HepG2 (cell line): ENCODE results near the gene TBC1D22A. TPM values are rescaled to one million over a fixed set of nuclear protein-coding genes. Genes with fewer than 3 reads are reported as not detected.

Experiments
- ATAC-seq: fragments of 200-7000 bp; cut with Tn5 transposase; 3 replicates; pipeline ENCODE4 v1.9.1; 2020; ENCODE audit warnings: mild to moderate bottlenecking, moderate library complexity
- BruUV-seq: library from RNA; stranded (reverse); fragments of 400-500 nt; replicated peaks from 2 replicates; lab custom pipeline; 2021; lab: Mats Ljungman, UMichigan
- CTCF ChIA-PET: fragments of 300-600 bp; formaldehyde crosslinking; extraction: SDS; loops from one replicate; lab custom pipeline; 2021; ENCODE audit warnings: low total read pairs, inconsistent platforms, low intra/inter-chr PET ratio; lab: Yijun Ruan, JAX
- POLR2A ChIA-PET: fragments of 350-600 bp; sonication (Branson Sonifier 250); formaldehyde crosslinking; loops from one replicate; lab custom pipeline; 2020; ENCODE audit warnings: antibody characterized with exemption, inconsistent platforms; lab: Yijun Ruan, JAX
- DNase-seq: peaks from one replicate; pipeline ENCODE4 v3.0.0-alpha.2; 2015; ENCODE audit warnings: low spot score
- FAIRE-seq: peaks from 3 replicates; lab custom pipeline; 2011; peaks lifted over from hg19 to GRCh38; lab: Jason Lieb, UNC
- H2AFZ ChIP-seq: one replicate; pipeline ENCODE4 v1.6.1; 2011; ENCODE audit warnings: low read length, inconsistent platforms
- H3K27ac ChIP-seq: fragments of 300-600 bp; 3 replicates; pipeline ENCODE4 v1.8.0; 2011; ENCODE audit warnings: mixed run types, mild to moderate bottlenecking, mixed read lengths, low read length, inconsistent platforms; ENCODE audit not compliant: insufficient read depth; ENCODE audit errors: extremely low read length
- H3K27me3 ChIP-seq, 2 experiments: fragments of 200-600 bp in 1 of 2; 2 replicates in 1 of 2; 3 replicates in 1 of 2; pipeline versions ENCODE4 v1.6.0 to v1.8.0; 2011; ENCODE audit warnings: low read length in 2 of 2, mild to moderate bottlenecking in 2 of 2, moderate library complexity in 2 of 2, inconsistent platforms in 1 of 2; ENCODE audit not compliant: insufficient read depth in 2 of 2, control insufficient read depth in 1 of 2
- H3K36me3 ChIP-seq, 2 experiments: fragments of 200-600 bp in 1 of 2; replicated peaks in 1 of 2; 2 replicates in 1 of 2; 3 replicates in 1 of 2; pipeline versions ENCODE4 v1.5.1 to v1.8.0; 2011; ENCODE audit warnings: low read length in 2 of 2, inconsistent platforms in 1 of 2; ENCODE audit not compliant: insufficient read depth in 2 of 2, control insufficient read depth in 1 of 2
- H3K4me1 ChIP-seq: 2 replicates; pipeline ENCODE4 v1.5.1; 2012; ENCODE audit warnings: low read length, inconsistent platforms; ENCODE audit not compliant: insufficient read depth
- H3K4me2 ChIP-seq: 2 replicates; pipeline ENCODE4 v1.6.0; 2011; ENCODE audit warnings: low read depth, low read length, inconsistent platforms
- H3K4me3 ChIP-seq, 3 experiments: fragments of 200-600 bp in 1 of 3; sonication (generic), shearing (Covaris generic) in 1 of 3; replicated peaks in 1 of 3; 2 replicates each; pipeline ENCODE4 v1.5.1; 2011 to 2016; ENCODE audit warnings: low read length in 3 of 3, inconsistent platforms in 2 of 3, low read depth in 2 of 3, mild to moderate bottlenecking in 2 of 3, control low read depth in 1 of 3, mixed read lengths in 1 of 3; ENCODE audit not compliant: insufficient read depth in 1 of 3
- H3K79me2 ChIP-seq: one replicate; pipeline ENCODE4 v1.6.1; 2011; ENCODE audit warnings: low read length, inconsistent platforms; ENCODE audit not compliant: insufficient read depth
- H3K9ac ChIP-seq: 2 replicates; pipeline ENCODE4 v1.6.0; 2011; ENCODE audit warnings: mild to moderate bottlenecking, low read depth, low read length, inconsistent platforms; ENCODE audit not compliant: insufficient read depth
- H3K9me3 ChIP-seq: 2 replicates; pipeline ENCODE4 v1.5.1; 2012; ENCODE audit warnings: mild to moderate bottlenecking, low read length
- H4K20me1 ChIP-seq: 2 replicates; pipeline ENCODE4 v1.6.0; 2011; ENCODE audit warnings: inconsistent platforms, mild to moderate bottlenecking, low read length, moderate library complexity; ENCODE audit not compliant: insufficient read depth
- BRD4 ChIP-seq: sonication (generic); formaldehyde crosslinking; IDR thresholded peaks from 2 replicates; pipeline ENCODE4 v1.4.0; 2020; ENCODE audit warnings: missing genetic modification reagents
- DRAP1 ChIP-seq: IDR thresholded peaks from 2 replicates; pipeline ENCODE4 v1.6.1; 2016; ENCODE audit warnings: missing genetic modification reagents, missing compliant biosample characterization
- KDM1A ChIP-seq: IDR thresholded peaks from 2 replicates; pipeline ENCODE4 v1.6.1; 2016; ENCODE audit warnings: missing compliant biosample characterization
- KLF6 ChIP-seq: IDR thresholded peaks from 2 replicates; pipeline ENCODE4 v1.8.0; 2016; ENCODE audit warnings: missing biosample characterization, missing genetic modification reagents
- LCORL ChIP-seq, 2 experiments: fragments of 450-650 bp in 1 of 2; sonication (generic) in 1 of 2; formaldehyde crosslinking in 1 of 2; IDR thresholded peaks; 2 replicates each; pipeline versions ENCODE4 v1.5.0 to v1.6.1; 2017 to 2020; ENCODE audit warnings: antibody characterized with exemption in 1 of 2, missing genetic modification reagents in 1 of 2
- MEIS1 ChIP-seq: sonication (generic); formaldehyde crosslinking; IDR thresholded peaks from 2 replicates; pipeline ENCODE4 v1.9.0; 2021; ENCODE audit warnings: mild to moderate bottlenecking, missing genetic modification reagents, moderate library complexity, borderline replicate concordance
- NFRKB ChIP-seq: fragments of 450-650 bp; IDR thresholded peaks from 2 replicates; pipeline ENCODE4 v1.6.1; 2017
- PCBP1 ChIP-seq: fragments of 200-400 bp; formaldehyde crosslinking; IDR thresholded peaks from 2 replicates; pipeline ENCODE4 v1.6.1; 2017; ENCODE audit warnings: mild to moderate bottlenecking, low read depth, low read length, borderline replicate concordance
- RARG ChIP-seq: sonication (generic); formaldehyde crosslinking; IDR thresholded peaks from 2 replicates; pipeline ENCODE4 v1.4.0; 2020; ENCODE audit warnings: low read depth, mild to moderate bottlenecking, missing genetic modification reagents
- RFXANK ChIP-seq: IDR thresholded peaks from 2 replicates; pipeline ENCODE4 v1.6.1; 2016
- SAP130 ChIP-seq: IDR thresholded peaks from 2 replicates; pipeline ENCODE4 v1.6.1; 2016; ENCODE audit warnings: low read depth
- TP53 ChIP-seq: sonication (generic); formaldehyde crosslinking; conservative IDR thresholded peaks from 2 replicates; pipeline ENCODE4 v1.4.0; 2020; ENCODE audit warnings: missing genetic modification reagents
- ZFP36L1 ChIP-seq: sonication (generic); formaldehyde crosslinking; IDR thresholded peaks from 2 replicates; pipeline ENCODE4 v1.8.0; 2022; ENCODE audit warnings: mild to moderate bottlenecking, missing genetic modification reagents, moderate library complexity
- ZNF629 ChIP-seq: sonication (generic); formaldehyde crosslinking; conservative IDR thresholded peaks from 2 replicates; pipeline ENCODE4 v1.5.0; 2020; ENCODE audit warnings: missing genetic modification reagents
- ZNF775 ChIP-seq: sonication (generic); formaldehyde crosslinking; IDR thresholded peaks from 2 replicates; pipeline ENCODE4 v1.4.0; 2020; ENCODE audit warnings: missing genetic modification reagents, mild to moderate bottlenecking, moderate library complexity, borderline replicate concordance
- ZNF83 ChIP-seq: sonication (generic); formaldehyde crosslinking; IDR thresholded peaks from 2 replicates; pipeline ENCODE4 v1.4.0; 2020; ENCODE audit warnings: missing genetic modification reagents, mild to moderate bottlenecking, borderline replicate concordance
- WGBS: methylation state at CpG from one replicate; pipeline ENCODE4 v1.1.6; 2017; ENCODE audit warnings: low lambda C conversion rate; 5-methylcytosine and 5-hydroxymethylcytosine counted together
- in situ Hi-C: cut with HindIII; loops from 2 replicates; pipeline ENCODE4 v1.10.0; 2017; ENCODE audit warnings: low pct_unique_long_range_greater_than_20kb; ENCODE audit not compliant: extremely low pct_ligation_motif_present
- intact Hi-C: fragments of 100-400 bp; cut with micrococcal nuclease; formaldehyde crosslinking; loops from one replicate; pipeline ENCODE4 v1.10.0; 2022; ENCODE audit not compliant: unreplicated experiment
- polyA plus RNA-seq, 8 experiments: library from polyadenylated mRNA; depleted of rRNA in 3 of 8; stranded (reverse) in 7 of 8; unstranded in 1 of 8; fragments of >200 nt; fragmentation: Illumina TruSeq in 4 of 8; extraction: Trizol in 4 of 8; gene quantifications; 2 replicates each; pipeline versions ENCODE4 v1.2.1 to v1.2.3, GENCODE V29; 2011 to 2016; ENCODE audit warnings: low read depth in 4 of 8, missing spikeins in 1 of 8, mixed read lengths in 1 of 8; ENCODE audit not compliant: insufficient read depth in 1 of 8
- total RNA-seq, 5 experiments: library from RNA; depleted of rRNA; stranded (reverse); fragments of >200 nt; fragmentation: Illumina TruSeq; extraction: Trizol; gene quantifications; 2 replicates each; pipeline ENCODE4 v1.2.3, GENCODE V29; 2016; ENCODE audit warnings: low read depth in 1 of 5

The TBC1D22A gene
- total and polyA plus RNA-seq, 2 of the 13 experiments (the other 11 are each of a cell fraction or from before 2014, with no cell fraction given) = 17.3 to 18.0 TPM

GRCh38 chr22:47055073-47055355 lies 292.6 kb downstream of the TBC1D22A start:
- Histone ChIP-seq H3K9ac (no peak overlapping the region), H3K4me1 (peaks cover 5% of the 10 kb centered on the region; the same call in 1 of the 2 replicates), H3K27me3 (no peaks in the 10 kb centered on the region), H2AFZ (no peak overlapping the region), H3K4me3 (no peak overlapping the region), H3K27ac (no peak overlapping the region), H3K36me3 (peaks cover 6 to 12% of the 10 kb centered on the region in 2 experiments; a peak in 3 of 5 replicates), H3K79me2 (no peaks in the 10 kb centered on the region), H3K9me3 (no peaks in the 10 kb centered on the region), H3K4me2 (no peak overlapping the region), H4K20me1 (no peaks in the 10 kb centered on the region)
- FAIRE-seq = no peak
- WGBS = 98% methylated on average over 4 of the region's 5 CpGs
- POLR2A ChIA-PET = no interaction called here
- TF ChIP-seq LCORL (IDR thresholded peaks at IDR 0.05) = no peak
- TF ChIP-seq LCORL (CRISPR knock-in tag; IDR thresholded peaks at IDR 0.05) = no peak
- TF ChIP-seq KLF6 (CRISPR knock-in tag) = no peak
- TF ChIP-seq NFRKB = no peak
- no peak for TF ChIP-seq KDM1A (CRISPR knock-in tag)
- TF ChIP-seq BRD4 (CRISPR knock-in tag) = no peak
- no peak for TF ChIP-seq RFXANK (CRISPR knock-in tag)
- TF ChIP-seq ZNF775 (CRISPR knock-in tag) = no peak
- no peak for TF ChIP-seq ZFP36L1 (CRISPR knock-in tag)
- TF ChIP-seq SAP130 = no peak
- TF ChIP-seq MEIS1 = no peak
- no peak for TF ChIP-seq ZNF629
- no peak for TF ChIP-seq PCBP1
- TF ChIP-seq RARG (CRISPR knock-in tag) = no peak
- TF ChIP-seq ZNF83 = no peak
- TF ChIP-seq TP53 = no peak
- TF ChIP-seq DRAP1 (CRISPR knock-in tag) = no peak
- CTCF ChIA-PET = no interaction called here
- in situ Hi-C loops (no loop called here), intact Hi-C loops (no loop called here)
- no peak for DNase-seq
- no TSS peak for BruUV-seq
- no peak for ATAC-seq
